ENCODE data around the gene AAK1. TPM values are rescaled to one million over a fixed set of nuclear protein-coding genes. Genes with fewer than 3 reads are reported as not detected.

The AAK1 gene
- total RNA-seq, 4 donors from 2014 or later: 44.3 to 85.0 (median 60.3) TPM

- H3K4me1 ChIP-seq: peaks cover 0 to 4% (median 0%) of the 10 kb centered on the region in 4 donors
Measured at GRCh38 chr2:69603146-69603743, 40.3 kb downstream of the AAK1 start.

GRCh38 chr2:69601179-69601612, 42.3 kb downstream of the AAK1 start:
- TF ChIP-seq POLR2A (IDR thresholded peaks at IDR 0.05): no peak
- TF ChIP-seq CTCF (IDR thresholded peaks at IDR 0.05): no peak

More at GRCh38 chr2:69603146-69603743, 40.3 kb downstream of the AAK1 start:
- Histone ChIP-seq H3K27ac (no peak overlapping the region), H3K36me3 (no peaks in the 10 kb centered on the region), H3K9me3 (no peaks in the 10 kb centered on the region), H3K27me3 (no peaks in the 10 kb centered on the region), H3K4me3 (no peak overlapping the region)
- no peak for DNase-seq
- TF ChIP-seq CTCF (IDR thresholded peaks at IDR 0.05): no peak
- no peak for TF ChIP-seq POLR2A (IDR thresholded peaks at IDR 0.05)

GRCh38 chr2:69600425-69600824, 43.1 kb downstream of the AAK1 start:
- no peak overlapping the region for H3K4me3 ChIP-seq
- peaks cover 0 to 4% (median 0%) of the 10 kb centered on the region in 4 donors for H3K4me1 ChIP-seq
- H3K36me3 ChIP-seq: no peaks in the 10 kb centered on the region
- H3K27ac ChIP-seq: no peak overlapping the region
- no peaks in the 10 kb centered on the region for H3K9me3 ChIP-seq
- H3K27me3 ChIP-seq: no peaks in the 10 kb centered on the region
- TF ChIP-seq CTCF (IDR thresholded peaks at IDR 0.05) (no peak), POLR2A (IDR thresholded peaks at IDR 0.05) (no peak)
- DNase-seq: no peak

More at GRCh38 chr2:69601179-69601612, 42.3 kb downstream of the AAK1 start:
- no peak for DNase-seq
- Histone ChIP-seq H3K4me3 (no peak overlapping the region), H3K27me3 (no peaks in the 10 kb centered on the region), H3K9me3 (no peaks in the 10 kb centered on the region), H3K4me1 (peaks cover 0 to 4% (median 0%) of the 10 kb centered on the region in 4 donors), H3K36me3 (no peaks in the 10 kb centered on the region), H3K27ac (no peak overlapping the region)

GRCh38 chr2:69597843-69598610, 45.5 kb downstream of the AAK1 start:
- Histone ChIP-seq H3K36me3 (no peaks in the 10 kb centered on the region), H3K4me3 (no peak overlapping the region), H3K27ac (no peak overlapping the region), H3K27me3 (no peaks in the 10 kb centered on the region), H3K4me1 (peaks cover 0 to 4% (median 0%) of the 10 kb centered on the region in 4 donors), H3K9me3 (no peaks in the 10 kb centered on the region)
- no peak for TF ChIP-seq POLR2A (IDR thresholded peaks at IDR 0.05)
- TF ChIP-seq CTCF (IDR thresholded peaks at IDR 0.05): no peak
- DNase-seq: no peak

GRCh38 chr2:69597105-69597504, 46.4 kb downstream of the AAK1 start:
- TF ChIP-seq CTCF (IDR thresholded peaks at IDR 0.05) (no peak), POLR2A (IDR thresholded peaks at IDR 0.05) (no peak)
- H3K27ac ChIP-seq: no peak overlapping the region
- H3K27me3 ChIP-seq: no peaks in the 10 kb centered on the region
- peaks cover 0 to 4% (median 0%) of the 10 kb centered on the region in 4 donors for H3K4me1 ChIP-seq
- no peak for DNase-seq
- H3K4me3 ChIP-seq: no peak overlapping the region
- H3K9me3 ChIP-seq: no peaks in the 10 kb centered on the region
- no peaks in the 10 kb centered on the region for H3K36me3 ChIP-seq
